Erythroblast (primary cell): ENCODE measurements around the gene GSC.

Source experiments
- DNase-seq, 2 experiments: peaks; one replicate each; lab custom pipeline; 2025; lab: John Stamatoyannopoulos, UW
- GATA1 ChIP-seq: IDR thresholded peaks from 2 replicates; pipeline ENCODE4 v1.6.1; 2011; ENCODE audit warnings: low read depth, mild to moderate bottlenecking, control low read depth, low read length, moderate library complexity
- POLR2A ChIP-seq: IDR thresholded peaks from 2 replicates; pipeline ENCODE4 v1.6.1; 2011; ENCODE audit warnings: mild to moderate bottlenecking, low read length

GSC gene

DNA sequence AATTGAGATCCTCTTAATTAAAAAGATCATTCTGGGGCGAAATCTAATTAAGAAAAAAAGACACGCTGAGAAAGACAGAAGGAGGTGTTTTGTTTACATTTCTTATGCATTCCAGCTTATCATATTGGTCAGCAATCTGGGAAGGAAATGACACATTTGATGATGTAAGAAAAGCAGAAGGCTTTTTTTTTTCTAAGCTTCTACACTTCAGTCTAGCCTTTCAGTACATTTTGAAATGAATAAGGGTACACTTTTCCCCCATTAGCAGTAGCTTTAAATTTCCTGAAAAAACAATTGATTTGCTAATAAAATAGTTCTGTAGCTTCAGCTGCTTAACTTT is 5.9 kb upstream of the GSC start:
- TF ChIP-seq GATA1 (no peak), POLR2A (no peak)
- no peak for DNase-seq

GRCh38 chr14:94775091-94775870 is 5.4 kb upstream of the GSC start:
- no peak for TF ChIP-seq POLR2A
- no peak for TF ChIP-seq GATA1
- no peak for DNase-seq

DNA sequence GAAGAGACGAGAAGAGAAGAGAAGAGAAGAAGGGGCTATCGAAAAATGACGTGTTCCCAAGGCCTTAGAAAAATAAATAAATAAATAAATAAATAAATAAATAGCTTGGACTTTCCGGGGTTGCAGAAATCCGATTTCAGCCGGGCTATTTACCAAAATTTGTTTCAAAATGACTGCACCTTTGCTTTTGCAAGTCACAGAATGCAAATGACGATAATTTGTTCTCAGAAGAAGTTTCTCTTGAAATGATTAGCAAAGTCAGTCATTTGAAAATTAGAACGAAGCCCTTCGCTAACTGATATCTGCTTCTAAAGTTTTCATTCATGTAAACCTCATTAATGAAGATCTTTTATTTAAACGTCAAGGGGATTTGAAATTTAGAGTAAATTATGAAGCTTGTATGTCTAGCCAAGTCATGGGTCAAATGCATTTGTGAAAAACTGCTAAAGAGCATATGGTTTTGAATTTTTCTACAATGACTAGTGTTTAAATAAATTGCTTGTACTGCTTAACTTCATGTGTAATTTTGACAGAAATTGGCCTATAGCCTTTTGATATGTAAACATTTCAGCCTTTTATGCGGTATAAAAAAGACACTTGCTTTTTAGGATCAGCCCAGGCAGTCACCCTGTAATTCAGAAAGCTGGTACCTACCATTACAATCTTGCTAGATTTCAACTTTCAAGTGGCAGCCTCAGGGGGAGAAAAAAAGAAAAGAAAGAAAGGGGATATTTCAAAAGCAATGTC is 4.6 kb upstream of the GSC start:
- no peak for TF ChIP-seq POLR2A
- TF ChIP-seq GATA1, result no peak
- DNase-seq, result no peak

DNA sequence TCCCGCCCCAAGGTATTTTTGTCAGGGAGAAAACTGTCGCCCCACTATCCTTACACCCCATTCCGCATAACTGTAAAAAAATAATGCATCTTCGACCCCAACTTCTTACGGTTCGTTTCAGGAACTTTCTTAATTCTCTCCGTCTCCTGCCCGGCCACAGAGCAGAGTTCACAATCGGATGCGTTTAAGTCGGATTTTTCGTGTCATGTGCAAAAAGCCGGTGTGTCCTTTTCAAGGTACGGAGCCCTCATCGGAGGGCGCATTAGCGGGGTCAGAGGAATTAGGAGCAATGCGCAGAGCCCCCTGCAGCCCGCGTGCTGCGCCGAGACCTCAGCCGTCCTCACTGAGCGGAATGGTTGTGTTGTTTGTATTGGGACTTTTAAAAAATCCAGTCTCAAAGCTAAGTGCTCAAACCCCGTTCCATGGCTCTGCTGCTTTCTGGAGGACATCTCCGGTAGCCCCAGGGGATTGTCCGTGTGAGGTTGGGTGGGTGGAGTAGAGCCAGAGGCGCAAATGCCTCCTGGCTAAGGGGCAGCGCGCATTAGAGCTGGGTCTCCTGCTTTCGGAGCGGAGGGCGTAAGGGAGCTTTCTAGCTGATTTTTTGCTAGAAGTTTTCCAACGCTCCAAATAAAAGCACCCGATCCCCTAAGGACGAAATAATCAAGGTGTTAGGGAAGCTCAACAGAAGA is 3.9 kb upstream of the GSC start:
- no peak for TF ChIP-seq GATA1
- TF ChIP-seq POLR2A, result no peak
- no peak for DNase-seq

DNA sequence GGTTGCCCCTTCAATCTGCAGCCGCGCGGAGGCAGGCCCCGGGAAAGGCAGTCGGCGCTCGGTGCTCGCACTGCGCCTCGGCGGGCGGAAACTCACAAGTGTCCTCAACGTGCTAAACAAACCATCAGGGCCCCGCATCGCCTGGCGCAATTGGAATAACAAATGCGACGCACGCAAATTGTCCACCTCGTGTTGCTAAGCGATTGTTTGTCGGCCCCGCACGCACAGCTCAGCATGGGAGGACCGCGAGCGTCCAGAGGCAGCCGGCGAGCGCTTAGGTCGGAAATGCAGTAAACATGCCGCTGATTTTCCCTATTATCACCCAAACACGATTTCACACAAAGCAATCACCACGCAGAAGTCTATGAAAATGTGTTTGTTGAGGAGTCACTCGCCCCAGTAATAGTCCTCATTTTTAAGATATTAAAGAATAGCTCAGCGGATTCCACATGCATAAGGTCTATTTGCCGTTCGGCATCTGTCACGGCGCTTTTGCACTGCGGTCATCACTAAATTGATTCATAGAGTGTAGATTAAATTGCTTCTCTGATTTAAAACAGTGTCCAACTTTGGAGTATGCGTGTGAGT is 3.2 kb upstream of the GSC start:
- DNase-seq, result no peak
- TF ChIP-seq GATA1, result no peak
- no peak for TF ChIP-seq POLR2A

GRCh38 chr14:94772548-94772947 is 2.6 kb upstream of the GSC start:
- TF ChIP-seq GATA1 (no peak), POLR2A (no peak)
- DNase-seq, result no peak

- TF ChIP-seq GATA1 (no peak), POLR2A (no peak)
- DNase-seq, result no peak
Measured at GRCh38 chr14:94771906-94772490, 2.1 kb upstream of the GSC start.

- no peak for TF ChIP-seq GATA1
- no peak for TF ChIP-seq POLR2A
- DNase-seq, result no peak
Measured at GRCh38 chr14:94771158-94771905, 1.4 kb upstream of the GSC start.

- no peak for DNase-seq
- TF ChIP-seq GATA1 (no peak), POLR2A (no peak)
Measured at GRCh38 chr14:94770815-94771157, 873 bp upstream of the GSC start.

- TF ChIP-seq POLR2A (no peak), GATA1 (no peak)
- DNase-seq, result no peak
Measured at GRCh38 chr14:94770251-94770749, 387 bp upstream of the GSC start.

DNA sequence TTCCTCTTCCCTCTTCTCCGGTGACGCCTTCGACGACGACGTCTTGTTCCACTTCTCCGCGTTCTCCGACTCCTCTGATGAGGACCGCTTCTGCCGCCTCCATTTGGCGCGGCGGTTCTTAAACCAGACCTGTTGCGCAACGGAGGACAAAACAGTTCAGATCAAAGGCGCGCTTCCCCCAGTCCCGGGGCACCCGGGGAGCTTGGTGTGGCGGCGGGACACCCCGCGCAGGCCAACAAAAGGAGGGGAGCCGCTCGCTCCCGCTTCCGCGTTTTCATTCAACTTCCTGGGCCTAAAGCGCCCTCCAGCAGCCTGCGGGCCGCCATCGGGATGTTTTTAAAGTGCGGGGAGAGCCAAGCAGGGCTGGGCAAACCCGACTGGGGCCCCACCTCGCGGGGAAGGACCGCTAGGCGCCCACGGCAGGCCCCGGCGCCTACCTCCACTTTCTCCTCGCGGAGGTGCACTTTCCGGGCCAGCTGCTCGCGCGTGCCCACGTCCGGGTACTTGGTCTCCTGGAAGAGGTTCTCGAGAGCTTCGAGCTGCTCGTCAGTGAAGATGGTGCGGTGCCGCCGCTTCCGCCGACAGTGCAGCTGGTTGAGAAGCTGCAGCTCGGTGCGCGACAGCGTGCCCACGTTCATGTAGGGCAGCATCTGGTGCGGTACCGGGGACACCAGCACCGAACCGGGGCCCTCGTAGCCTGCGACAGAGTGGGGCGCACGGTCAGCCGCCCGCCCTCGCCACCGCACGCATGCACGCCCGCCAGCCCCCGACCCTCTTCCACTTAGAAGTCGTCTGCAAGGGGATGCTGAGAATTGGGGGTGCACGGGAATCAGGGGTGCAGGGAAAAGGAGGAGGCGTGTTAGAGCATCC is 1.2 kb downstream of the GSC start:
- DNase-seq, result no peak

GRCh38 chr14:94768141-94768520 is 1.8 kb downstream of the GSC start:
- no peak for TF ChIP-seq POLR2A
- DNase-seq, result no peak

More for the DNA sequence above, 1.2 kb downstream of the GSC start:
- TF ChIP-seq GATA1 (no peak), POLR2A (no peak)

GRCh38 chr14:94767321-94767878 is 2.5 kb downstream of the GSC start:
- DNase-seq, result no peak
- TF ChIP-seq POLR2A, result no peak
- no peak for TF ChIP-seq GATA1
